HepG2 (cell line): ENCODE results near the gene RPS28. TPM values are rescaled to one million over a fixed set of nuclear protein-coding genes. Genes with fewer than 3 reads are reported as not detected.

Experiments used
- ATAC-seq: fragments of 200-7000 bp; cut with Tn5 transposase; 3 replicates; pipeline ENCODE4 v1.9.1; 2020; ENCODE audit warnings: mild to moderate bottlenecking, moderate library complexity
- BruUV-seq: library from RNA; stranded (reverse); fragments of 400-500 nt; replicated peaks from 2 replicates; lab custom pipeline; 2021; lab: Mats Ljungman, UMichigan
- CTCF ChIA-PET: fragments of 300-600 bp; formaldehyde crosslinking; extraction: SDS; loops from one replicate; lab custom pipeline; 2021; ENCODE audit warnings: low total read pairs, inconsistent platforms, low intra/inter-chr PET ratio; lab: Yijun Ruan, JAX
- POLR2A ChIA-PET: fragments of 350-600 bp; sonication (Branson Sonifier 250); formaldehyde crosslinking; loops from one replicate; lab custom pipeline; 2020; ENCODE audit warnings: antibody characterized with exemption, inconsistent platforms; lab: Yijun Ruan, JAX
- DNase-seq: peaks from one replicate; pipeline ENCODE4 v3.0.0-alpha.2; 2015; ENCODE audit warnings: low spot score
- FAIRE-seq: peaks from 3 replicates; lab custom pipeline; 2011; peaks lifted over from hg19 to GRCh38; lab: Jason Lieb, UNC
- H2AFZ ChIP-seq: one replicate; pipeline ENCODE4 v1.6.1; 2011; ENCODE audit warnings: low read length, inconsistent platforms
- H3K27ac ChIP-seq: fragments of 300-600 bp; 3 replicates; pipeline ENCODE4 v1.8.0; 2011; ENCODE audit warnings: mixed run types, mild to moderate bottlenecking, mixed read lengths, low read length, inconsistent platforms; ENCODE audit not compliant: insufficient read depth; ENCODE audit errors: extremely low read length
- H3K27me3 ChIP-seq, 2 experiments: fragments of 200-600 bp in 1 of 2; 2 replicates in 1 of 2; 3 replicates in 1 of 2; pipeline versions ENCODE4 v1.6.0 to v1.8.0; 2011; ENCODE audit warnings: low read length in 2 of 2, mild to moderate bottlenecking in 2 of 2, moderate library complexity in 2 of 2, inconsistent platforms in 1 of 2; ENCODE audit not compliant: insufficient read depth in 2 of 2, control insufficient read depth in 1 of 2
- H3K36me3 ChIP-seq, 2 experiments: fragments of 200-600 bp in 1 of 2; replicated peaks in 1 of 2; 2 replicates in 1 of 2; 3 replicates in 1 of 2; pipeline versions ENCODE4 v1.5.1 to v1.8.0; 2011; ENCODE audit warnings: low read length in 2 of 2, inconsistent platforms in 1 of 2; ENCODE audit not compliant: insufficient read depth in 2 of 2, control insufficient read depth in 1 of 2
- H3K4me1 ChIP-seq: 2 replicates; pipeline ENCODE4 v1.5.1; 2012; ENCODE audit warnings: low read length, inconsistent platforms; ENCODE audit not compliant: insufficient read depth
- H3K4me2 ChIP-seq: 2 replicates; pipeline ENCODE4 v1.6.0; 2011; ENCODE audit warnings: low read depth, low read length, inconsistent platforms
- H3K4me3 ChIP-seq, 3 experiments: fragments of 200-600 bp in 1 of 3; sonication (generic), shearing (Covaris generic) in 1 of 3; replicated peaks in 1 of 3; 2 replicates each; pipeline ENCODE4 v1.5.1; 2011 to 2016; ENCODE audit warnings: low read length in 3 of 3, inconsistent platforms in 2 of 3, low read depth in 2 of 3, mild to moderate bottlenecking in 2 of 3, control low read depth in 1 of 3, mixed read lengths in 1 of 3; ENCODE audit not compliant: insufficient read depth in 1 of 3
- H3K79me2 ChIP-seq: one replicate; pipeline ENCODE4 v1.6.1; 2011; ENCODE audit warnings: low read length, inconsistent platforms; ENCODE audit not compliant: insufficient read depth
- H3K9ac ChIP-seq: 2 replicates; pipeline ENCODE4 v1.6.0; 2011; ENCODE audit warnings: mild to moderate bottlenecking, low read depth, low read length, inconsistent platforms; ENCODE audit not compliant: insufficient read depth
- H3K9me3 ChIP-seq: 2 replicates; pipeline ENCODE4 v1.5.1; 2012; ENCODE audit warnings: mild to moderate bottlenecking, low read length
- H4K20me1 ChIP-seq: 2 replicates; pipeline ENCODE4 v1.6.0; 2011; ENCODE audit warnings: inconsistent platforms, mild to moderate bottlenecking, low read length, moderate library complexity; ENCODE audit not compliant: insufficient read depth
- MIER2 ChIP-seq: IDR thresholded peaks from 2 replicates; pipeline ENCODE4 v1.6.1; 2016; ENCODE audit warnings: missing biosample characterization, missing genetic modification reagents
- NFKB2 ChIP-seq: sonication (generic); formaldehyde crosslinking; IDR thresholded peaks from 2 replicates; pipeline ENCODE4 v1.4.0; 2020; ENCODE audit warnings: missing genetic modification reagents, borderline replicate concordance
- NKX3-1 ChIP-seq: sonication (generic); formaldehyde crosslinking; IDR thresholded peaks from 2 replicates; pipeline ENCODE4 v1.5.0; 2020; ENCODE audit warnings: missing genetic modification reagents
- POLR2A ChIP-seq, 2 experiments: IDR thresholded peaks; 2 replicates each; pipeline ENCODE4 v1.6.1; 2011; ENCODE audit warnings: low read depth in 2 of 2, low read length in 2 of 2, mild to moderate bottlenecking in 1 of 2, moderate library complexity in 1 of 2; ENCODE audit not compliant: insufficient read depth in 1 of 2
- POLR2AphosphoS5 ChIP-seq: IDR thresholded peaks from 2 replicates; pipeline ENCODE4 v1.6.1; 2012; ENCODE audit warnings: low read depth, low read length
- ZNF263 ChIP-seq: sonication (generic); formaldehyde crosslinking; IDR thresholded peaks from 2 replicates; pipeline ENCODE4 v1.4.0; 2020; ENCODE audit warnings: missing genetic modification reagents
- ZNF331 ChIP-seq: sonication (generic); formaldehyde crosslinking; IDR thresholded peaks from 2 replicates; pipeline ENCODE4 v1.4.0; 2020; ENCODE audit warnings: missing genetic modification reagents
- ZNF713 ChIP-seq: sonication (generic); formaldehyde crosslinking; IDR thresholded peaks from 2 replicates; pipeline ENCODE4 v1.4.0; 2020; ENCODE audit warnings: mild to moderate bottlenecking, missing genetic modification reagents
- WGBS: methylation state at CpG from one replicate; pipeline ENCODE4 v1.1.6; 2017; ENCODE audit warnings: low lambda C conversion rate; 5-methylcytosine and 5-hydroxymethylcytosine counted together
- in situ Hi-C: cut with HindIII; loops from 2 replicates; pipeline ENCODE4 v1.10.0; 2017; ENCODE audit warnings: low pct_unique_long_range_greater_than_20kb; ENCODE audit not compliant: extremely low pct_ligation_motif_present
- intact Hi-C: fragments of 100-400 bp; cut with micrococcal nuclease; formaldehyde crosslinking; loops from one replicate; pipeline ENCODE4 v1.10.0; 2022; ENCODE audit not compliant: unreplicated experiment
- polyA plus RNA-seq, 8 experiments: library from polyadenylated mRNA; depleted of rRNA in 3 of 8; stranded (reverse) in 7 of 8; unstranded in 1 of 8; fragments of >200 nt; fragmentation: Illumina TruSeq in 4 of 8; extraction: Trizol in 4 of 8; gene quantifications; 2 replicates each; pipeline versions ENCODE4 v1.2.1 to v1.2.3, GENCODE V29; 2011 to 2016; ENCODE audit warnings: low read depth in 4 of 8, missing spikeins in 1 of 8, mixed read lengths in 1 of 8; ENCODE audit not compliant: insufficient read depth in 1 of 8
- total RNA-seq, 5 experiments: library from RNA; depleted of rRNA; stranded (reverse); fragments of >200 nt; fragmentation: Illumina TruSeq; extraction: Trizol; gene quantifications; 2 replicates each; pipeline ENCODE4 v1.2.3, GENCODE V29; 2016; ENCODE audit warnings: low read depth in 1 of 5
- TF ChIP-seq, protein P1 (sequence below): sonication (generic); formaldehyde crosslinking; IDR thresholded peaks from 2 replicates; pipeline ENCODE4 v1.5.0; 2020; ENCODE audit warnings: mild to moderate bottlenecking, missing genetic modification reagents, moderate library complexity
- TF ChIP-seq, protein P2 (sequence below): sonication (generic); formaldehyde crosslinking; IDR thresholded peaks from 2 replicates; pipeline ENCODE4 v1.4.0; 2020; ENCODE audit warnings: mild to moderate bottlenecking, missing genetic modification reagents
- TF ChIP-seq, protein P3 (sequence below): sonication (generic); formaldehyde crosslinking; IDR thresholded peaks from 2 replicates; pipeline ENCODE4 v1.4.0; 2020; ENCODE audit warnings: missing genetic modification reagents

RPS28 gene
- total and polyA plus RNA-seq, 2 of the 13 experiments (the other 11 are each of a cell fraction or from before 2014, with no cell fraction given) = 281 to 545 TPM

DNA sequence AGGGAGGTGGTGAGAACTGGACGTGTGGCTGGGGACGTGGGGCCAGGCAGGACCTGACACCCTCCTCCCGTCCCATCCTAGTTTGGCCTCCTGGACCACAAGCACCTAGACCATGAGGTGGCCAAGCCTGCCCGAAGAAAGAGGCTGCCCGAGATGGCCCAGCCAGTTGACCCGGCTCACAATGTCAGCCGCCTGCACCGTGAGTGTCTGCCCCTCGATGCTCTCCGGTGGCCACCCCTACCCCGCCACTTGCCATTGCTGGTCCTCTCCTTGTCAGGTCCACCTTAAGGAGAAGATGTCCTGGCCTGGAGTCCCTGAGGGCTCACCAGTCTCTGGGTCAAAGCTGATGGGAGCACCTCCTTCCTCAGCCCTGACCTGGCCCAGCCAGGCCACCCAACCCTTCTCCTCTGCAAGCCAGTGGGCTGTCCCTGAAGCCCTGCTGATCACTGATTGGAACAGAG is 44.9 kb downstream of the RPS28 start:
- no TSS peak for BruUV-seq
- Histone ChIP-seq H3K4me2 (peak overlapping the region; percentile 12; the same call in 1 of the 2 replicates), H3K27ac (no peak overlapping the region), H2AFZ (no peak overlapping the region), H3K36me3 (peaks cover 0 to 2% of the 10 kb centered on the region in 2 experiments; a peak in 1 of 5 replicates), H3K9me3 (no peaks in the 10 kb centered on the region), H3K4me1 (peaks cover 75% of the 10 kb centered on the region), H3K79me2 (no peaks in the 10 kb centered on the region), H3K9ac (no peak overlapping the region), H4K20me1 (no peaks in the 10 kb centered on the region), H3K4me3 (no peak overlapping the region; a peak in 1 of 6 replicates), H3K27me3 (peaks cover 0 to 3% of the 10 kb centered on the region in 2 experiments; a peak in 1 of 5 replicates)
- FAIRE-seq (no peak), DNase-seq (no peak), ATAC-seq (no peak)
- intact Hi-C loops = no loop called here
- TF ChIP-seq, protein P1, sequence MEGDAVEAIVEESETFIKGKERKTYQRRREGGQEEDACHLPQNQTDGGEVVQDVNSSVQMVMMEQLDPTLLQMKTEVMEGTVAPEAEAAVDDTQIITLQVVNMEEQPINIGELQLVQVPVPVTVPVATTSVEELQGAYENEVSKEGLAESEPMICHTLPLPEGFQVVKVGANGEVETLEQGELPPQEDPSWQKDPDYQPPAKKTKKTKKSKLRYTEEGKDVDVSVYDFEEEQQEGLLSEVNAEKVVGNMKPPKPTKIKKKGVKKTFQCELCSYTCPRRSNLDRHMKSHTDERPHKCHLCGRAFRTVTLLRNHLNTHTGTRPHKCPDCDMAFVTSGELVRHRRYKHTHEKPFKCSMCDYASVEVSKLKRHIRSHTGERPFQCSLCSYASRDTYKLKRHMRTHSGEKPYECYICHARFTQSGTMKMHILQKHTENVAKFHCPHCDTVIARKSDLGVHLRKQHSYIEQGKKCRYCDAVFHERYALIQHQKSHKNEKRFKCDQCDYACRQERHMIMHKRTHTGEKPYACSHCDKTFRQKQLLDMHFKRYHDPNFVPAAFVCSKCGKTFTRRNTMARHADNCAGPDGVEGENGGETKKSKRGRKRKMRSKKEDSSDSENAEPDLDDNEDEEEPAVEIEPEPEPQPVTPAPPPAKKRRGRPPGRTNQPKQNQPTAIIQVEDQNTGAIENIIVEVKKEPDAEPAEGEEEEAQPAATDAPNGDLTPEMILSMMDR (CRISPR knock-in tag) = no peak
- 0 out of 2 replicates have a peak, but pooled peaks have one; percentile 24 for TF ChIP-seq ZNF263
- in situ Hi-C loops = no loop called here
- WGBS = 94% methylated on average over 3 of the region's 11 CpGs
- ChIA-PET POLR2A (interaction anchor here (0.5 to 5.1 kb wide), 6 partner anchors 8 to 148 kb away, joined by 3 to 33 read pairs (median 3); partner anchors contain the start of genes RAB11B and ZNF414), CTCF (no interaction called here)

DNA sequence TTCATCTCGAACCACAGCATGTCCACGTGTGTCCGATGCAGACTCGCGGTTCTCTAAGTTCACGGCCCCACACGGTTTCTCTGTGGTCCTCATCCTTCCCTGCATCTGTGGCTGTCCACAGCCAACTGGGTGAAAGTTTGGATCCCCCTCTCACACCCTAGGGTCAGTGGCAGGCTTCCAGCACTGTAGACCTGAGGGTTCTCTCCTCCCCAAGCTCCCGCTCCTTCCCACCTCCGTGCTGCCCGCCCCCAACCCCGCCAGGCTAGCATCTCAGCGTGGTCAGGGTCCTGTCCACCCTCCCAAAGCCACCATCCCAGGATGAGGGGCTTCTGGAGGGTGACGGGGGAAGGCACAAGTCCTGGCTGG is 45.6 kb downstream of the RPS28 start:
- POLR2A ChIA-PET = interaction anchor here (1.2 to 1.7 kb wide), 3 partner anchors 14 to 57 kb away, joined by 3 to 8 read pairs (median 4); partner anchors contain the start of gene RAB11B
- Histone ChIP-seq H3K79me2 (no peaks in the 10 kb centered on the region), H3K4me3 (no peak overlapping the region; a peak in 1 of 6 replicates), H3K36me3 (peaks cover 0 to 5% of the 10 kb centered on the region in 2 experiments; a peak in 1 of 5 replicates), H3K9ac (no peak overlapping the region), H3K27ac (no peak overlapping the region), H2AFZ (no peak overlapping the region), H3K4me2 (peak overlapping the region; percentile 28; the same call in 1 of the 2 replicates), H4K20me1 (no peaks in the 10 kb centered on the region), H3K4me1 (peaks cover 70% of the 10 kb centered on the region), H3K27me3 (peaks cover 0 to 3% of the 10 kb centered on the region in 2 experiments; a peak in 1 of 5 replicates), H3K9me3 (no peaks in the 10 kb centered on the region)
- TF ChIP-seq MIER2 (CRISPR knock-in tag) (no peak), NKX3-1 (CRISPR knock-in tag) (no peak), NFKB2 (CRISPR knock-in tag) (no peak), POLR2A (IDR thresholded peaks at IDR 0.05; ENCODE audit: insufficient read depth in 1 of 2, low read depth in 2 of 2, low read length in 2 of 2) (peak in 1 of 2 experiments; percentile 11; a peak in 1 of 4 replicates), ZNF331 (CRISPR knock-in tag) (no peak), POLR2AphosphoS5 (0 out of 2 replicates have a peak, but pooled peaks have one; percentile 3), ZNF713 (CRISPR knock-in tag) (no peak)
- TF ChIP-seq, protein P2, sequence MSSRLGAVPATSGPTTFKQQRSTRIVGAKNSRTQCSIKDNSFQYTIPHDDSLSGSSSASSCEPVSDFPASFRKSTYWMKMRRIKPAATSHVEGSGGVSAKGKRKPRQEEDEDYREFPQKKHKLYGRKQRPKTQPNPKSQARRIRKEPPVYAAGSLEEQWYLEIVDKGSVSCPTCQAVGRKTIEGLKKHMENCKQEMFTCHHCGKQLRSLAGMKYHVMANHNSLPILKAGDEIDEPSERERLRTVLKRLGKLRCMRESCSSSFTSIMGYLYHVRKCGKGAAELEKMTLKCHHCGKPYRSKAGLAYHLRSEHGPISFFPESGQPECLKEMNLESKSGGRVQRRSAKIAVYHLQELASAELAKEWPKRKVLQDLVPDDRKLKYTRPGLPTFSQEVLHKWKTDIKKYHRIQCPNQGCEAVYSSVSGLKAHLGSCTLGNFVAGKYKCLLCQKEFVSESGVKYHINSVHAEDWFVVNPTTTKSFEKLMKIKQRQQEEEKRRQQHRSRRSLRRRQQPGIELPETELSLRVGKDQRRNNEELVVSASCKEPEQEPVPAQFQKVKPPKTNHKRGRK (CRISPR knock-in tag) = no peak
- TF ChIP-seq, protein P3, sequence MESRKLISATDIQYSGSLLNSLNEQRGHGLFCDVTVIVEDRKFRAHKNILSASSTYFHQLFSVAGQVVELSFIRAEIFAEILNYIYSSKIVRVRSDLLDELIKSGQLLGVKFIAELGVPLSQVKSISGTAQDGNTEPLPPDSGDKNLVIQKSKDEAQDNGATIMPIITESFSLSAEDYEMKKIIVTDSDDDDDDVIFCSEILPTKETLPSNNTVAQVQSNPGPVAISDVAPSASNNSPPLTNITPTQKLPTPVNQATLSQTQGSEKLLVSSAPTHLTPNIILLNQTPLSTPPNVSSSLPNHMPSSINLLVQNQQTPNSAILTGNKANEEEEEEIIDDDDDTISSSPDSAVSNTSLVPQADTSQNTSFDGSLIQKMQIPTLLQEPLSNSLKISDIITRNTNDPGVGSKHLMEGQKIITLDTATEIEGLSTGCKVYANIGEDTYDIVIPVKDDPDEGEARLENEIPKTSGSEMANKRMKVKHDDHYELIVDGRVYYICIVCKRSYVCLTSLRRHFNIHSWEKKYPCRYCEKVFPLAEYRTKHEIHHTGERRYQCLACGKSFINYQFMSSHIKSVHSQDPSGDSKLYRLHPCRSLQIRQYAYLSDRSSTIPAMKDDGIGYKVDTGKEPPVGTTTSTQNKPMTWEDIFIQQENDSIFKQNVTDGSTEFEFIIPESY (CRISPR knock-in tag) = peak; percentile 47; the same call in 1 of the 2 replicates
- intact Hi-C loops = no loop called here
- FAIRE-seq (no peak), DNase-seq (no peak), ATAC-seq (no peak)
- CTCF ChIA-PET = no interaction called here
- BruUV-seq = no TSS peak
- 88% methylated on average over 13 of the region's 13 CpGs for WGBS
- in situ Hi-C loops = no loop called here
